Fibroblast of villous mesenchyme (primary cell): Measurements from ENCODE around the gene URM1. TPM values are rescaled to one million over a fixed set of nuclear protein-coding genes. Genes with fewer than 3 reads are reported as not detected.

Experiments used
- DNase-seq: peaks from one replicate; pipeline ENCODE4 v3.0.0-alpha.2; 2010; ENCODE audit warnings: low read depth
- H3K4me3 ChIP-seq: 2 replicates; pipeline ENCODE4 v1.5.1; 2011; ENCODE audit warnings: low read depth, mild to moderate bottlenecking, low read length
- total RNA-seq: library from RNA; depleted of rRNA; stranded (reverse); fragments of >200 nt; gene quantifications from 2 replicates; pipeline ENCODE4 v1.2.3, GENCODE V29; 2012
- TF ChIP-seq, protein P1 (sequence below): IDR thresholded peaks from 2 replicates; pipeline ENCODE4 v1.5.1; 2012; ENCODE audit warnings: low read depth, mild to moderate bottlenecking, low read length; ENCODE audit not compliant: insufficient read depth

Gene URM1
- total RNA-seq, 1 donor, result 29.8 TPM

GRCh38 chr9:128415281-128415680, 44.1 kb downstream of the URM1 start:
- TF ChIP-seq, protein P1, sequence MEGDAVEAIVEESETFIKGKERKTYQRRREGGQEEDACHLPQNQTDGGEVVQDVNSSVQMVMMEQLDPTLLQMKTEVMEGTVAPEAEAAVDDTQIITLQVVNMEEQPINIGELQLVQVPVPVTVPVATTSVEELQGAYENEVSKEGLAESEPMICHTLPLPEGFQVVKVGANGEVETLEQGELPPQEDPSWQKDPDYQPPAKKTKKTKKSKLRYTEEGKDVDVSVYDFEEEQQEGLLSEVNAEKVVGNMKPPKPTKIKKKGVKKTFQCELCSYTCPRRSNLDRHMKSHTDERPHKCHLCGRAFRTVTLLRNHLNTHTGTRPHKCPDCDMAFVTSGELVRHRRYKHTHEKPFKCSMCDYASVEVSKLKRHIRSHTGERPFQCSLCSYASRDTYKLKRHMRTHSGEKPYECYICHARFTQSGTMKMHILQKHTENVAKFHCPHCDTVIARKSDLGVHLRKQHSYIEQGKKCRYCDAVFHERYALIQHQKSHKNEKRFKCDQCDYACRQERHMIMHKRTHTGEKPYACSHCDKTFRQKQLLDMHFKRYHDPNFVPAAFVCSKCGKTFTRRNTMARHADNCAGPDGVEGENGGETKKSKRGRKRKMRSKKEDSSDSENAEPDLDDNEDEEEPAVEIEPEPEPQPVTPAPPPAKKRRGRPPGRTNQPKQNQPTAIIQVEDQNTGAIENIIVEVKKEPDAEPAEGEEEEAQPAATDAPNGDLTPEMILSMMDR, result no peak
- no peak for DNase-seq
- no peak overlapping the region for H3K4me3 ChIP-seq

DNA sequence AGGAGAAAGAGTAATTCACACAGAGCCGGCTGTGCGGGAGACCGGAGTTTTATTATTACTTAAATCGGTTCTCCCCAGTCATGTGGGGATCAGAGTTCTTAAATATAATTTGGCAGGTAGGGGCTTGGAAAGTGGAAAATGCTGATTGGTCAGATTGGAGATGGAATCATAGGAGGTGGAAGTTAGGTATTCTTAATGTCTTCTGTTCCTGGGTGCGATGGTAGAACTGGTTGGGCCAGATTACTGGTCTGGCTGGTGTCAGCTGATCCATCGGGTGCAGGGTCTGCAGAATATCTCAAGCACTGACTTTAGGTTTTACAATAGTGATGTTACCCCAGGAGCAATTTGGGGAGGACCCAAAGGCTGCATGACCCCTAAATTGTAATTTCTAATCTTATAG, 44.8 kb downstream of the URM1 start:
- TF ChIP-seq, protein P1, result no peak
- no peak overlapping the region for H3K4me3 ChIP-seq
- DNase-seq, result no peak

GRCh38 chr9:128416432-128417019, 45.4 kb downstream of the URM1 start:
- TF ChIP-seq, protein P1, result no peak
- H3K4me3 ChIP-seq, result no peak overlapping the region
- no peak for DNase-seq

DNA sequence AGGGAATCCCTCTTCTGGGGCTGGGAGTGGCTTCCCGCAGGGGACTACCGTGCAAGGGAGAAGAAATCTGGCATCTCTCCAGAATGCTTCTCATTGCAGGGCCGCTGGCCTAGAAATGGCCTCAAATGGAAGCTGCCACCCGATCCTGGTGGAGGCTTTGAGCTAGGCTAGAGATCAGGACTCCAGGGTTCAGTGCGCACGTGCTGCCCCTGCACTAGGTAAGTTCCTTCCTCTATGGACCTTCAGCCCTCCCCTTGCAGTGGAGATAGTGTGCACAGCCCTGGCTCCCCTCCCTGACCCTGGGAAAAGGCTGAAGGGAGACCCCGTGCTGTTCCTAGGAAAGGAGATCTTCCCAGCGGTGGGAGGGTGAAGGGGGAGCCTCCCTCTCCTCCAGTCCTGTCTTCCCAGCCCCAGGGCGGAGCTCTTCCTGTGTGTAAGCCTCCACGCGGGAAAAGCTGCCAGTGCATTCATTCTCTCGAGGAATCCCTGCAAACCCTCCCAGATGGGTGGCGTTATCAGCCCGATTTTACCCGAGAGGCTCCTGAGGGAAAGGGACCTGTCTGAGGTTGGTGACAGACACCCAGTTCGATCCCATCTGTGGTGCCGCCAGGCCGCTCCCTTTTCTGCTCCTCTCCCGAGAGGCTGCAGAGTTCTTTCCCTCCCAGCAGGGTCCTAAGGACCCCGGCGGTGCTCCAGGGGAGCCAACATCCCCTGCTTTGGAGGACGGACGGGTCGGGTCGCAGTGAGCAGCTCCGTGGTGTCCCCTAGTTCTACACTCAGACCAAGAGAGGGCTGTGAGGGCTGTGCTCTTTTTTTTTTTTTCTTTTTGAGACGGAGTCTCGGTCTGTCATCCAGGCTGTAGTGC, 48.1 kb downstream of the URM1 start:
- DNase-seq, result peak; percentile 54
- TF ChIP-seq, protein P1, result no peak
- peak overlapping the region; percentile 77 for H3K4me3 ChIP-seq

DNA sequence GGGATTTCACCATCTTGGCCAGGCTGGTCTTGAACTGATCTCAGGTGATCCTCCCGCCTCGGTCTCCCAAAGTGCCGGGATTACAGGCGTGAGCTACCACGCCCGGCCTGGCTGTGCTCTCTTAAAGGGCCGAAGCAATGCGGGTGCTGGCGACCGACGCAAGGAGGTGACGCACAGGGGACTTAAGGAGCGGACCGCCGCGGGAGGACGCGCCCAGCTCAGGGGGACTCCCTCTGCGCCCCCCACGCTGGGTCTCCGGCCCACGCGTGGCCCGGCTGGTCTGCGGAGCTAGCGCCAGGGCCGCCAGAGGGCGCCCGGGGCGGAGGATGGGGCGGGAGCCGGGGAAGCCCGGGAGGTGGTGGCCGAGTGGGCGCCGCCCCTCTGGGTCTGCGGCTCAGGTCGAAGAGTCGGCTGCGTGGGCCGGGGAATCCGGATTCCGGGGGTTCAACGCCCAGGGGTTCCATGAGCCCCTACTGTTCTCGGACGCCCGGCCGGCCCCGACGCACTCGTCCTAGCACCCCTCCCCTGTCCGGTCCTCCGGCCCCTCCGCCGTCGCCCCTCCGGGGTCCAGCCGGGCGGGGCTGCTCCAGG, 49.0 kb downstream of the URM1 start:
- TF ChIP-seq, protein P1, result peak; percentile 82
- H3K4me3 ChIP-seq, result peak overlapping the region; percentile 77
- DNase-seq, result peak; percentile 53

DNA sequence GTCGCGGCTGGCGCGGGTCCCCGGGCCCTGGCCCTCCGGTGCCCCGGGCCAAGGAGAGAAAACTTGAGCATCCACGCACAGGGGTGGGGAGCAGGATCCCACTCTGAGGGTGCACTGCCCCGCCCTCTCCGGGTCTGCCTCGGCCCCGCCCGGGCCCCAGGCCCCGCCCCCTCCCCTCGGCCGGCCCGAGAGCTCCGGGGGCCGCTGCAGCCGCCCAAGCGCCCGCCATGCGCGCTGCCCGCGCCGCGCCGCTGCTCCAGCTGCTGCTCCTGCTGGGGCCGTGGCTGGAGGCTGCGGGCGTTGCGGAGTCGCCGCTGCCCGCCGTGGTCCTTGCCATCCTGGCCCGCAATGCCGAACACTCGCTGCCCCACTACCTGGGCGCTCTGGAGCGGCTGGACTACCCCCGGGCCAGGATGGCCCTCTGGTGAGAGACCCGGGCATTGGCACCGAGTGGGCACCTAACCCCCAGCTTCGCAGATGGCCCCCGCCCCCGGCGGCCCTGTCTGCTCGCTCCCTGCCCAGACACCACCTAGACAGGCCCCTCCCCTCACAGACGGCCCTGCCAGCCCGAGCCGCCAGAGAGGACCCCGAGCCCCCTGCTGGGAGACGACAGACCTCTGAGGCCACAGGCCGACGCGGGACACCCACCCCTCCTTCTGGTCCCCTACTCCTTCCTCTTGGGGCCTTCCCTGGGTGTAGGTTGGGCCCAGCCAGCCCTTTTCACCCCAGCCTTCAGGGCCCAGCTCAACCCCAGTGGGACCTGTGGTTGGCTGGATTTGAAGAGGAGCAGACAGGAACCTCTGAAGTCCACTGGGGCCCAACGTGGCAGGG, 49.7 kb downstream of the URM1 start, which contains the start of gene CERCAM:
Gene CERCAM (plus strand): TSS at position 207 of the 831 bp plus-strand sequence. CDS start 21 bp downstream, at position 228.
- peak within 1 kb of the TSS; percentile 77 for H3K4me3 ChIP-seq
- TF ChIP-seq, protein P1, result no peak
- DNase-seq, result peak; percentile 42
